ENCODE measurements around the gene PCDH15. TPM values are rescaled to one million over a fixed set of nuclear protein-coding genes. Genes with fewer than 3 reads are reported as not detected.

Gene PCDH15
- total and polyA plus RNA-seq, 2 experiments from 2014 or later = not detected

- in situ Hi-C loops (cut with MboI) = no loop called here
- Histone ChIP-seq H3K27me3 (replicated peaks; ENCODE audit: insufficient read depth) (no peaks in the 10 kb centered on the region), H2AFZ (no peak overlapping the region), H4K20me1 (ENCODE audit: insufficient read depth) (no peaks in the 10 kb centered on the region), H3K4me2 (ENCODE audit: unreplicated experiment) (no peak overlapping the region), H3K4me3 (no peak overlapping the region), H3F3A (ENCODE audit: insufficient read depth) (no peaks in the 10 kb centered on the region), H3K9me3 (ENCODE audit: low read depth) (no peaks in the 10 kb centered on the region), H3K4me1 (ENCODE audit: insufficient read depth) (no peaks in the 10 kb centered on the region), H3K36me3 (ENCODE audit: low read depth) (no peaks in the 10 kb centered on the region), H3K9me2 (ENCODE audit: insufficient read depth) (no peaks in the 10 kb centered on the region), H3K27ac (no peak overlapping the region), H3K9ac (no peak overlapping the region), H3K79me2 (ENCODE audit: insufficient read depth) (no peaks in the 10 kb centered on the region)
- 32 to 34% methylated on average over 7 of the region's 7 CpGs for WGBS, 2 experiments (ENCODE audit: low coverage in 1 of 2, low lambda C conversion rate in 2 of 2, missing lambda C conversion rate in 2 of 2)
- no peak for TF ChIP-seq EZH2phosphoT487 (IDR thresholded peaks at IDR 0.05; ENCODE audit: insufficient read depth, low read depth)
- no peak for TF ChIP-seq EZH2 (IDR thresholded peaks at IDR 0.05; ENCODE audit: insufficient read depth, poor library complexity, severe bottlenecking)
- no peak for DNase-seq
Measured at GRCh38 chr10:53904506-53905241, 896.4 kb downstream of the PCDH15 start.

GRCh38 chr10:53903756-53904155, 897.3 kb downstream of the PCDH15 start:
- no peaks in the 10 kb centered on the region for H3K79me2 ChIP-seq (ENCODE audit: insufficient read depth)
- DNase-seq = no peak
- H3K9me3 ChIP-seq (ENCODE audit: low read depth) = no peaks in the 10 kb centered on the region
- H3K4me2 ChIP-seq (ENCODE audit: unreplicated experiment) = no peak overlapping the region
- H3K27me3 ChIP-seq (replicated peaks; ENCODE audit: insufficient read depth) = no peaks in the 10 kb centered on the region
- H3K27ac ChIP-seq = no peak overlapping the region
- H3K4me3 ChIP-seq = no peak overlapping the region
- in situ Hi-C loops (cut with MboI) = no loop called here
- H3F3A ChIP-seq (ENCODE audit: insufficient read depth) = no peaks in the 10 kb centered on the region
- no peaks in the 10 kb centered on the region for H3K4me1 ChIP-seq (ENCODE audit: insufficient read depth)
- H3K9me2 ChIP-seq (ENCODE audit: insufficient read depth) = no peaks in the 10 kb centered on the region
- no peak overlapping the region for H2AFZ ChIP-seq
- 3% methylated on average over 1 of the region's 1 CpG for WGBS, 2 experiments (ENCODE audit: low coverage in 1 of 2, low lambda C conversion rate in 2 of 2, missing lambda C conversion rate in 2 of 2)
- H3K36me3 ChIP-seq (ENCODE audit: low read depth) = no peaks in the 10 kb centered on the region
- H3K9ac ChIP-seq = no peak overlapping the region
- H4K20me1 ChIP-seq (ENCODE audit: insufficient read depth) = no peaks in the 10 kb centered on the region
- TF ChIP-seq EZH2 (IDR thresholded peaks at IDR 0.05; ENCODE audit: insufficient read depth, poor library complexity, severe bottlenecking) (no peak), EZH2phosphoT487 (IDR thresholded peaks at IDR 0.05; ENCODE audit: insufficient read depth, low read depth) (no peak)

GRCh38 chr10:53899463-53900160, 901.4 kb downstream of the PCDH15 start:
- H3K9me3 ChIP-seq (ENCODE audit: low read depth) = no peaks in the 10 kb centered on the region
- H2AFZ ChIP-seq = no peak overlapping the region
- H3K4me2 ChIP-seq (ENCODE audit: unreplicated experiment) = no peak overlapping the region
- no peak for TF ChIP-seq EZH2phosphoT487 (IDR thresholded peaks at IDR 0.05; ENCODE audit: insufficient read depth, low read depth)
- no peak for TF ChIP-seq EZH2 (IDR thresholded peaks at IDR 0.05; ENCODE audit: insufficient read depth, poor library complexity, severe bottlenecking)
- no peaks in the 10 kb centered on the region for H3K4me1 ChIP-seq (ENCODE audit: insufficient read depth)
- 15 to 21% methylated on average over 5 of the region's 5 CpGs for WGBS, 2 experiments (ENCODE audit: low coverage in 1 of 2, low lambda C conversion rate in 2 of 2, missing lambda C conversion rate in 2 of 2)
- H4K20me1 ChIP-seq (ENCODE audit: insufficient read depth) = no peaks in the 10 kb centered on the region
- H3K9me2 ChIP-seq (ENCODE audit: insufficient read depth) = no peaks in the 10 kb centered on the region
- no peak overlapping the region for H3K27ac ChIP-seq
- DNase-seq = no peak
- no peaks in the 10 kb centered on the region for H3F3A ChIP-seq (ENCODE audit: insufficient read depth)
- H3K27me3 ChIP-seq (replicated peaks; ENCODE audit: insufficient read depth) = no peaks in the 10 kb centered on the region
- H3K4me3 ChIP-seq = no peak overlapping the region
- H3K36me3 ChIP-seq (ENCODE audit: low read depth) = no peaks in the 10 kb centered on the region
- in situ Hi-C loops (cut with MboI) = no loop called here
- H3K9ac ChIP-seq = no peak overlapping the region
- H3K79me2 ChIP-seq (ENCODE audit: insufficient read depth) = no peaks in the 10 kb centered on the region

DNA sequence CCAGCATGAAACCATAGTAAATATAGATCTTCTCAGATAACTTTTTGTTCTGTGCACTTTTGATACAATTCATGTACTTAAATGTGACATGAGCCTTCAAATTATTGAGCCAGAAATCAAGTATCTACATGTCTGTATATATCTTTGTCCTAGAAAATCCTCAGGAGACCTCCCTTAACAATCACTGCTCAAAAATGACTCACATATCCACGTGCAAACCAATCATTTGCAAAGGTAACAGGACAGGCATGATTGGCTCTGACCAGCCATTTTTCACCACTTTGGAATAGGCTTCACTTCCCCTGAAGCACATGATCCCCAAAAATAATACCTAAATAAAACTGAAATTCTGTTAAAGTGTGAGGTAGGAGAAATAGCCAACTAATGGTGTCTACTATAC, 902.5 kb downstream of the PCDH15 start:
- no peaks in the 10 kb centered on the region for H3K4me1 ChIP-seq (ENCODE audit: insufficient read depth)
- no peaks in the 10 kb centered on the region for H3K79me2 ChIP-seq (ENCODE audit: insufficient read depth)
- H3K9me2 ChIP-seq (ENCODE audit: insufficient read depth) = no peaks in the 10 kb centered on the region
- DNase-seq = no peak
- no peak overlapping the region for H3K4me3 ChIP-seq
- H3K4me2 ChIP-seq (ENCODE audit: unreplicated experiment) = no peak overlapping the region
- H3K9me3 ChIP-seq (ENCODE audit: low read depth) = no peaks in the 10 kb centered on the region
- H3K9ac ChIP-seq = no peak overlapping the region
- no peak overlapping the region for H2AFZ ChIP-seq
- 7 to 10% methylated on average over 1 of the region's 1 CpG for WGBS, 2 experiments (ENCODE audit: low coverage in 1 of 2, low lambda C conversion rate in 2 of 2, missing lambda C conversion rate in 2 of 2)
- no peaks in the 10 kb centered on the region for H4K20me1 ChIP-seq (ENCODE audit: insufficient read depth)
- no peaks in the 10 kb centered on the region for H3K27me3 ChIP-seq (replicated peaks; ENCODE audit: insufficient read depth)
- in situ Hi-C loops (cut with MboI) = no loop called here
- no peaks in the 10 kb centered on the region for H3K36me3 ChIP-seq (ENCODE audit: low read depth)
- H3F3A ChIP-seq (ENCODE audit: insufficient read depth) = no peaks in the 10 kb centered on the region
- TF ChIP-seq EZH2phosphoT487 (IDR thresholded peaks at IDR 0.05; ENCODE audit: insufficient read depth, low read depth) = no peak
- no peak for TF ChIP-seq EZH2 (IDR thresholded peaks at IDR 0.05; ENCODE audit: insufficient read depth, poor library complexity, severe bottlenecking)
- no peak overlapping the region for H3K27ac ChIP-seq
